HG03439 (cell line): ENCODE data around the gene KRT14.
"Not testable (repeated sequence)": the region's sequence is repeated elsewhere in the genome, so short reads cannot be mapped to it uniquely, and the experiment has no call there.

Experiments used
- ATAC-seq: cut with Tn5 transposase; IDR thresholded peaks from one replicate; pipeline ENCODE4 v1.9.1; 2021; ENCODE audit warnings: mild to moderate bottlenecking, moderate library complexity; ENCODE audit not compliant: unreplicated experiment

Gene KRT14

DNA sequence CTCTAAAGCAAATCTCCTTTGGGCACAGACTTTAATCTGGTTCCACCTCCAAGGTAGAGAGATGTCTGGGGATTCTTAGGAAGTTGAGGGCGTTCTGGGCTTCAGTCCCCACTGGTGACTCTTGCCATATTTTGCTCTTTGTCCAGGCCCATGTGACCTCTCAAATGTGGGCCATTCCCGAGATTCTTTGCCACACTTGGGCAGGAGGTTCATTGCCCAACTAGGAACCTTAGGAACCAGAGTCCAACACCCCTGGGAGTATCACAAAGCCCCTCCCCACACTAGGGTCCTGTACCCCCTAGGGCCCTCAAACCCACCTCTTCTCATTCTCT lies 6.5 kb downstream of the KRT14 start:
- ATAC-seq: no peak

DNA sequence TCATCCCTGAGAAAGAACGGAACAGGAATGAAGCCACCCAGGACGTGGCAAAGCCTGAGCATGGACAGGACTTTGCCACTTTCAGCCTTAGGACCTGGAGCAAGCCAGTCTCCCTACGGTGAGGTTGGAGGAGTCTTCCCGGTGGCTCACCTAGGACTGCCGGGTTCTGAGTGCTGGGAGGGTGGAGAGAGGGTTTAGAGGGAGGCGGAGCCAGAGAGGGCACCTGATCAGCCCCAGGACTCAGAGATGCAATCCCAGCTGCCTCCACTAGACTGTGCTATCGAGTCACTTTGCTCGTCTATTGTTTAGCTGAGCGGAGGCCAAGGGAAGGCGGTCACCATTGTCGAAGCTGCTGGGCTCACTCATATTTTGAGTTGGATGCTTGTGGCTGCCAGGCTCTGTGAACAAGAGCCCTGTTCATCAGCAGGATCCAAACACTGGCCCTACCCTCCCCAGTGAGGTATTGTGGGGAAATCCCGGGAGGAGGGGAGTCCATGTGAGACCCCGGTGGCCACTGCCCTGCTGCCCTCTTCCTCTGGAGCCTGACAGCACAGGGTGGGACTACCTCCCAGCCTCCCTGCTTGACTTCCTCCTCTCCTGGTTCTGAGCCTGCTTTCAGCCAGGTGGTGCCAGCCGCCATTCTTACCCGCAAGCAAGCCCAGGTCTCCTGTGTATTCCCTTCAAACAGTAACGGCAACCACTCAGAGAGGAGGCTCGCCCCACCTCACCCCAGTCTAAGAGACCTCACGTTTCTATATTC lies 7.0 kb downstream of the KRT14 start:
- ATAC-seq: no peak

DNA sequence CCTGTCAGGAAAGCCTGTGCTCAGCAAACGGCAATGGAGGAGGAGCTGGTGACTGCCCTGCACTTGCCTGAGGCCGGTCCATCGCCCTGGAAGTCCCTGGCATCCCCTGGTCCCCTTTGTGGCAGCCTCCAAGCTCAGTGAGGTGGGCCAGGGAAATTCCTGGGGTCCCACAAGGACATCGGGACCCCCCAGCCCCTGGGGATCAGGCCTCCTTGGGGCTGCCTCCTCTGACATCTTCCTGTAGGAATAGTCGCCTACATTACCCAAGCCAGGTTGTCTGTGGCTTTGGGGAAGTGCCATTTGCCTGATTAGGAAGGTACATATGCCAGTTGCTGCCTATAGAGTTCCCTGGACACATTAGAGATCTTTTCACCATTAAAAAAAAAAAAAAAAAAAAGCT lies 7.7 kb downstream of the KRT14 start:
- no peak for ATAC-seq

DNA sequence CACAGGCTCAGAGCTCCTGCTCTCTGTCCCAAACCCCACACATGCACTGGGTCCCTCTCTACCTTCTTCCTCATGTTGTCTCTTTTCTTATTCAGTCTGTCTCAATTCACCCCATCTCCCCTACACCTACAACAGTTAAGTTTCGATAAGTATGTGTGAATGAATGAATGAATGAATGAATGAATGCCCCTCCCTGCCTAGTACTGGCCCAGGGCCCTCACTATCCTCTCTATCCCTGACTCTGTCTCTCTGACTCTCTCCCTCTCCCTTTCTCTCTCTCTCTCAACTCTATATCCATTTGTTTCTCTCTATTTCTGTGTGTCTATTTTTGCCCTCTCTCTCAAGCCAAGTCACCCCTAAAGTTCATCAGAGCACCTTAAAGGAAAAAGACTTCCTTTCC lies 8.2 kb downstream of the KRT14 start:
- ATAC-seq: no peak

DNA sequence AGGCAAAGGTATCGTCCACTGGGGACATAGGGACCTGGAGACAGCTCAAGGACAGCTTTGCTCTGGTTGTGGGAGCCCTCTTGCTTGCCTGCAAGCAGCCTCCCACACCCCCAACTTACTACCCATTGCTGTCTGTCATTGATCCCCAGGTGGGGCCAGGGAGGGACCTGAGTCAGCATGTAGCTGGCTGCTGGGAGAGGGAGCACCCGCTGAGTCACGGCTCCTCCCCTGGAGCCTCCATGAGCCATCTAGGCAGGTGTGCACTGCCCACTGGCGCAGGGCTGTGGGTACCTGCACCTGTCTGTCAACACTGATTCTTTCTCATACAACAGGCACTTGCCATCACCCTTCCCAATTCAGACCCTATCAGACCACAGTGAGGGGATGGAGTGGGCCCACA lies 10.0 kb downstream of the KRT14 start:
- ATAC-seq: not testable (repeated sequence)

DNA sequence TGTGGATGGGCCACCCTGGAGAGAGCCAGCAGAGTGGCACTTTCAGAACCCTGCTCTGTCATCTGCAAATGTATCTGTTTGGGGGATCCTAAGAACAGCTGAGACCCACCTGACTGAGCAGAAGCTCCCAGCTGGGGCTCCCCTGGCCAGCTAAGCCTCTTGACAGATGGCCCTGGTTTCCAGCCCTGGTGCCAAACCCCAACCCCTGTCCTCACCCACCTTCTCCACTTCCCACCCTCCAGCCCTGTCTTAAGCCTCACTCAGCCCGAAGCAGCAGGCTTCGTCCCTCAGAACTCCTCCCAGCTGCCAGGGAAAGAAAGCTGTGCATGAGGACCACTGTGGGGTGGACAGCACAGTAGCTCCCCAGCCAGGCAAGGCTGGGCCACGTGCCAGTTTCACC lies 11.4 kb downstream of the KRT14 start:
- no peak for ATAC-seq

DNA sequence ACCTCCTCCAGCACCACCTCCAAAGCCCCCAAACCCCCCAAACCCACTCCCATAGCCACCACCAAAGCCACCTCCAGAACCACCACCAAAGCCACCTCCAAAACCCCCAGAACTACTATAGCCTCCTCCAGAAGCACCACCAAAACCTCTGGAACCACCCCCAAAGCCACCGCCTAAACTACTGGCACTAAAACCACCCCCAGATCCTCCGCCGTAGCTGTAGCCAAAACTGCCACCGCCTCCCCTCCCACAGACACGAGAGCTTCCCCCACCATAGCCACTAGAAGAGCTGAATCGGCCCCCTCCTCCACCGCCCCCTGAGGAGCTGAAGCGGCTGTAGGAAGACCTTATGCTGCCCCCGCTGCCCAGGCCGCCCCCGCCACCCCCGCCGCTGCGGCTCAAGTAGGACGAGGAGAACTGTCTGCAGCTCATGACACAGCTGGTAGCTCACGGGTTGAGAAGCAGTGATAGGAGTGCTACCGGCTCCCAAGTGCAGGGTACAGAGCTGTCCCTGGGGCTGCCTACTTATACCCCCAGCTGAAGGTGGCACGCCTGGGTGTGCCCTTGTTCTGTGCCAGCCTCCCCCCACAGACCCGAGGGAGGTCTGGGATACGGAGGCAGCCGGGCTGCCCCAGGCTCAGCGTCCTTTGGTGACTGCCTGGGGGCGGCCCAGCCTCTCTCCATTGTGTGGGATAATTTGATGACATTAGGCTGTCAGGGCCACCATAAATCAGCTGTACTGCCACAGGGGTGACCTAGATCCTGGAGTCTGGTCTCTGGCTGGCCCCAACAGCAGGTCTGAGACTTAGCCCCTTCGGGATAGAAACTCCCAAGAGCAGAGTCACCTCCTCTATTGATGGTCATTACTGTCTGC lies 14.9 kb downstream of the KRT14 start, which contains the start of gene KRT9:
KRT9 (minus strand) TSS at position 499 of the 874 bp plus-strand sequence; CDS start at position 432, 67 bp downstream.
- ATAC-seq: no peak

DNA sequence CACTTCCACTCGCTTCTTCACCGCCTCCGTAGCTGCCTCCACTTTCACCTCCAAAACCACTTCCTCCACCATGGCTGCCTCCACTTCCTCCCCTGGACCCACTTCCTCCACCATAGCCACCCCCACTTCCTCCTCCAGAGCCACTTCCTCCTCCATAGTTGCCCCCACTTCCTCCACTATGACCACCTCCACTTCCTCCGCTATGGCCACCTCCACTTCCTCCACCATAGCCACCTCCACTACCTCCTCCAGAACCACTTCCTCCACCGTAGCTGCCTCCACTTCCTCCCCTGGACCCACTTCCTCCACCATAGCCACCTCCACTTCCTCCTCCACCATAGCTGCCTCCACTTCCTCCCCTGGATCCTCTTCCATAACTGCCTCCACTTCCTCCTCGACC lies 19.4 kb downstream of the KRT14 start:
- no peak for ATAC-seq

DNA sequence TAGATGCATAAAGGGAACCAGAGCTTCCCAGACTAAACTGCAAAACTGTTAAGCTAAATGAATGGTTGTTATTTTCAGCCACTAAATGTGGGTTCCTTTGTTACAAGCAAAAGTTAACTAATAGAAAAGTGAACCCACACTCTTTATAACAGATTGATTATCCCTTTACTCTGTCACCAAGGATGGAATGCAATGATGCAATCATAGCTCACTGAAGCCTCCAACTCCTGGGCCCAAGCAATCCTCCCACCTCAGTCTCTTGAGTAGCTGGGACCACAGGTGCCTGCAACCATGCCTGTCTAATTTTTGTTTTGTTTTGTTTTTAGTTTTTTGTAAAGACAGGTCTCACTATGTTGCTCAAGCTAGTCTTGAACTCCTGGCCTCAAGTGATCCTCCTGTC lies 21.4 kb downstream of the KRT14 start:
- no peak for ATAC-seq

DNA sequence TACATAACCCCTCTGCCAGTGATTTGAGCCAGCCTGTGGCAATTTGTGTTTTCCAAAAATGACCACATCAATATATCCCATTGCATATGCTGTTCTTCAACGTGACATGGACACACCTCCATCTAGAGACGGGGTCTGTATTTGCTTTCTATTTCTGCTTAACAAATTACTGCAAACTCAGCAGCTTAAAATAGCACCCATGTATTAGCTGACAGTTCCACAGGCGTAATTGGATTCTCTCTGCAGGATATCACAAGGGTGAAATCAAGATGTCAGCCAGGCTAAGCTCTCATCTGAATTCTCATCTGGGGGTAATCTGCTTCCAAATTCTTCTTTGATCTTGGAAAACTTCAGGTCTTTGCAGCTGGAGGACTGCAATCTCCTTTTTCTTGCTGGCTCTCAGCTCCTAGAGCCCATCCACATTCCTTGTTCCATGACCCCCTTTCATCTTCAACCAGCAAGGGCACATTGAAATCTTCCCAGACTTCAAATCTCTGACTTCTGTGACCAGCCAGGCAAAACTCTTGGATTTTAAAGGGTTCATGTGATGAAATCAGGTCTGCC lies 23.0 kb downstream of the KRT14 start:
- no peak for ATAC-seq

DNA sequence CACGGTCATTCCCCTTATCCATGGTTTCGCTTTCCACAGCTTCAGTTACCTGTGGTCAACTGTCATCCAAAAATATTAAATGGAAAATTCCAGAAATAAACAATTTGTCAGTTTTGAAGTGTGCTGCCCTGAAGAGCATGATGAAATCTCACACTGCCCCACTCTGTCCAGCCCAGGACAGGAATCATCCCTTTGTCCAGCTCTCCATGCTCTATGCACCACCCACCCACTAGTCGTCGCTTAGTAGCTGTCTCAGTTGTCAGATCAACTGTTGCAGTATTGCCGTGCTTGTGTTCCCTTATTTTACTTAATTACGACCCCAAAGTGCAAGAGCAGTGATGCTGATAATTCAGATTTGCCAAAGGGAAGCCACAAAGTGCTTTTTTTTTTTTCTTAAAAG lies 25.1 kb downstream of the KRT14 start:
- ATAC-seq: no peak

DNA sequence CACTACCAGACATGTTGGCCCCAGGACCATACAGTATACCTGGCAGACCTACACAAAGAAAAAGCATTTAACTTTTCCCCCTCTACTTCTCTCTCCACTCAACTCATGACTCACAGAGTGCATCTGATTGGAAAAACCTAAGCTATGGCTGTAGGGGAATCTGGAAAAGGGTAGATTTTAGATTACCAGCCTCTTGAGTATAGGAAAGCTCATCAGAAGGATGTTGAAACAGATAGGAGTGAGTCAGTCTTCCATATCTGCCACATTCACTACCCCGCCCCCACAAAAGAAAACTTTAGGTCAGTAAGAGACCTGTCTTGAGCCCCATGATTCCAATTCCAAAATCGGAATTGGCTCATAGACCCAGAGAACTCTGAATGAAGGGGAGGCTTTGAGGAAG lies 27.1 kb downstream of the KRT14 start:
- no peak for ATAC-seq

DNA sequence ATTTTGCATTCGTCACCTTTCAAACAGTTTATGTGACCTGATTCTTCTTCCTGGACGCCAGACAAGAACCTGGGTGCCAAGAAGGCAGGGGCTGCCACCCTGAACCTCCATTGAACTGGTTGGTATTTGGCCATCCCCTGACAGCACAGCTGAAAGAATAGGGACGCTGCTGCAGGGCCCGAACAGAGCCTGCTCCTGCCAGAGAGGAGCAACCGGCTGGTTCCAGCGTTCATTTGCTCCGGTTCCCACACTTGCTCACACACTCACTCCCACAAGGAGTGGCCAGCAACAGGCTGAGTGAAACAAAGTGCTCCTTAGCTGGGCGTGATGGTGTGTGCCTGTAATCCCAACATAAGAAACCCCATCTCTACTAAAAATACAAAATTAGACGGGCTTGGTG lies 29.8 kb downstream of the KRT14 start:
- ATAC-seq: no peak

DNA sequence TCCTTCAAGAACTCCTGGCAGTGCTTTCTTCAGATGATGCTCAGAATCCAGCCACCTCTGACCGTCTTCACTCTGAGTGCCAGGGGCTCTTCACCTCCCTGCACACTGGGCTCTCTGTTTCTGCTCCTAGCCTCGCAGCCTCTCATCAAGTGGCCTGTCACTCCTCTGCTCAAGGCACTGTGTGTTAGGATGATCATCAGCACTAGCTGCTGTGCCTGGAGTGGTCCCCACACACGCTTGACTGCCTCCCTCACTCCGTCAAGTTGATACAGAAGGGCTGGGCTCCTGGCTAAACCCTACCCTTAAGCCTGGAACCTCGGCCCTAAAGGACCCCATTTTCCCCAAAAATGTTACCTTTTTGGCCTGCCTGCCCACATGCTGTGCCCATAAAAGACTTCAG lies 30.4 kb downstream of the KRT14 start:
- ATAC-seq: no peak

DNA sequence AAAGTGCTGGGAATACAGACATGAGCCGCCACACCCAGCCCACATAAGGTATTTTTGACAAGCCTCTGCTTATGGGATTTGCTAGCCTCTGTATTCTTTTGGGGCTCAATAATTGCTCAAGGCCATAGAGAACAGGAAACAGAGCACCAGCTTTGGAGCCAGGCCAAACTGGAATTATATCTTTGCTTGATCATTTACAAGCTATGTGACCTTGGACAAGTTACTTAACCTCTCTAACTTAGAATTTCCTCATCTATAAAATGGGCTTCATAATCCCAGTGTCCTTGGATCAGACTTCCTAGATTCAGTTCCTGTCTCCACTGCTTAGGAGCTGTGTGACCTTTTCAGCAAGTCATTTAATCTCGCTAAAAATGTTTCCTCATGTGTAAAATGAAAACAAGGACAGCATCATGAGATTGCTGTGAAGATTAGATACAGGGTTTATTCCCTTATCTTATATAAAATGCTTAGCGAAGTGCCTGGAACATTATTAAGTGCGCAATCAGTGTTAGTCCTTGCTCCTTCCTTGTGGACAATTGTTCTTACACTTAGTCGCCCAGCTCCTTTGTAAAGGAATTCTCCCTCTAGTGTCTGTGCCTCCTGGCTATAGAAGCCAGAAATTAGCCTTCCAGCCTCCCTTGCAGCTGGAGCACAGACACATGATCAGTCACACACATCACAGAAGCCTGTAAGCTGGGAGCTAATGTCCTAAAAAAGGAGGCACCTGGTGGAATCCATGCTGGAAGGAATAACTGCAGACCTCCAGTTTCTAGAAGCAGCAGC lies 31.4 kb downstream of the KRT14 start:
- no peak for ATAC-seq

DNA sequence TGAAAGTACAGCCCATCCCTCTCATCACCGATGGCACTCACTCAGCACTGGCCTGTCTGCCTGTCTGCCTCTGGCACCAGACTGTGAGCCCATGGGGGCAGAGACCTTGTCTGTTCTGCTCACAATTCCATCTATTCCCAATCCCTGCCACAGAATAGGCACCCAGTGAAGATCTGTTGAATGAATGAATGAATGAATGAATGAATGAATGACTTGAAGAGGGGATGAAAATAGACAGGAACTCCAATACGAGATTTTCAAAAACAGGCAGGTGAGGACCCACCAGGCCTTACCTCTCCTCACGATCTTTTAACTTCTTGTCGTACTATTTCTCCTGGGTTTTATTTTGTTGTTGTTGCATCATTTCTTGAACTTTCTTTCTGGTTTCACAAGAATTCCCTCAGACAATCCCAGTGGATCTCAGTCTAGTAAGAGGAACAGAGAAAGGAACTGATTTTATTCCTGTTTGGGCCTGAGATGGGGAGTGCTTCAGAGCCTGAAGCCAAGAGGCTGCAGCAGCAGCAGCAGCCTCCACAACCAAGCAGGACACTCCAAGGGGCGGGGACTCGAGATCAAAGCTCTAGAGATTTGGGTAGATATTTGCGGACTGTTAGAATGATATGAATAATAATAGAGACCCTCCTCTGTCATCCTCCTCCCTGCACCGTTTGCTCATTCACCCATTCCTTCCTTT lies 32.6 kb downstream of the KRT14 start:
- no peak for ATAC-seq

DNA sequence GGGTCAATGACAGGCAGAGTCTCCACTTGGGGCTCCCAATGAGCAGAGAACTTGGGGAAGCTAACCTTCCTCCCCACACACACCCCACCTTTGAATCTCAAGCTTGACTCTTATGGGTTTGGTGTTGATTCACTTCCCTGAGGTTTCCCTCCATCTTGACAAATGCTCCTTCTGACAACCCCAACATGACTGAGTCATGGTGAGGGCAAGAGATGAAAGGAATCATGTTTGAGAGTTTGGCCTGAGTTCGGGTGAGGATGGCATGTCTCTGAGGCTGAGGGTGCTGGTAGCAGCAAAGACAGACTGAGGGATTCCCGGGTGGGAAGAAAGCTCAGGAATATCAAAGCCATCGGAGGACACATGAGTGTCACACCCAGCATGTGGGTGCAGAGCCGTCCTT lies 33.5 kb downstream of the KRT14 start:
- ATAC-seq: no peak

DNA sequence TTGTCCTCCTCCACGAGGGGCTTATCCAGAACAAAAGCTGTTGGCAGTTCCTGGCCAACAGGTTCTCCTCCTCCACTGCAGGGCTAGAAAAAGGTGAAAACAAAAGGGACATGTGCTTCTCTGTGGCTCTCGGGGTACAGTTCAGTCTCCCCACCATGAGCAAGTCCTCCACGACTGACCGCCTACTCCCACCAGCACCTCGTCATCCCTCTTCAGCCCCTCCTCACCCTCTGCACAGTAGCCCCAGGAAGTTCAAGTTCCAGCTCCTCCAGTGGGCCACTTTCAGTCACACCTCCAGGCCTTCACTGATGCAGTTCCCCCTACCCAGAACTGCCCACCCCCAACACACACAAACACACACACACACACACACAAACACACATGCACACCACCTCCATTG lies 34.2 kb downstream of the KRT14 start:
- ATAC-seq: no peak

DNA sequence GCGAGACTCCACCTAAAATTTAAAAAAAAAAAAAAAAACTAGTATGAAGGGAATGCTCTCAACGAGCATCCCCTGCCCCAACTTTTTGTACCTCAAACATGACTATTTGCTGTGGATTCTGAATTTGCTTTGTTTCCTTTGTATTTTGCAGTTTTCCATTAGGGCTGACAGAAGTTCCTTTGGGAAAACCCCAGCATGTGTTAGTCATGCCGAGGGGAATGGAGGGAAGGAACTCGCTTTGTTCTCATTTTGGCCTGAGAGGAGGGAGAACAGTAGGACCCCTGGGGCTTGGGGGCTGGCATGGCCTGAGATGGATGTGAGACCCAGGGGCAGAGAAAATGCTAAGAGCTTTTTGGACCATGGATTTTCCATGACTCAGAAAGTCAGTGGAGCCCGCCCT lies 35.3 kb downstream of the KRT14 start:
- ATAC-seq: no peak

DNA sequence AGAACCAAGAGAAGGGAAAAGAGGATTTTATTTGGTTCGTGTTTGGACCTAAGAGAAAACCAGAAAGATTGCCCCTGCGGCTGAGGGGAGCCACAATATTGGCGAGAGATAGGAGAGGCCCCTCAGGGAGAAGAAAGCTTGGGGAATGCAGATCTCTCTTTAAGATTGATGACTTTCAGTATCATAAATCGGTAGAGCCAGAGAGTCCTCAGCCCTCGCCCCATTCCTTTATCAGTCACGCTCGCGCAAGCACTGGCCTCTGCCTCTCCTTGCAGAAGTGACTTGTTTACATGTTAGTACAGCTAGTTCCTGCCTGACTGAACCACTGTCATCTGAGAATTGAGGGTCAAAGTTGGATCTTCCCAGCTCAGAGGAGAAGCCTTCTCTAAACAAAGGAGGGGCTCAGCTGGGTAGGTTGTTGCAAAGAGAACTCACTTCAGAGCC lies 37.1 kb downstream of the KRT14 start:
- ATAC-seq: no peak
